ENCODE results near the gene HIPK4.

DNA sequence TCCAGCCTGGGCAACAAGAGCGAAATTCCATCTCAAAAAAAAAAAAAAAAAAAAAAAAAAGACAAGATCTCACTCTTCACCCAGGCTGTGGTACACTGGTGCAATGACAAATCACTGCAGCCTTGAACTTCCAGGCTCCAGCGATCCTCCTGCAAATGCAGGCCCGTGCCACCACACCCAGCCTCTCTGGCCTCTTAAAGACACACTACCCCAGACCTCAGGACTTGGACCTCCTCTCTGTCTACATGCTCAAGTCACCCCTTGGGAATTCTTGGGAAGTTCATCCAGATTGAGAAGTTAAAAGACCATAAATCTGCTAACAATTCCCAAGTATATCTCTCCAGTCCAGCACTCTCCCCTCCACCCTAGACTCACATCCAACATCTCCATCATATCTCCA is 10.6 kb upstream of the HIPK4 start:
- TF ChIP-seq, protein P1, sequence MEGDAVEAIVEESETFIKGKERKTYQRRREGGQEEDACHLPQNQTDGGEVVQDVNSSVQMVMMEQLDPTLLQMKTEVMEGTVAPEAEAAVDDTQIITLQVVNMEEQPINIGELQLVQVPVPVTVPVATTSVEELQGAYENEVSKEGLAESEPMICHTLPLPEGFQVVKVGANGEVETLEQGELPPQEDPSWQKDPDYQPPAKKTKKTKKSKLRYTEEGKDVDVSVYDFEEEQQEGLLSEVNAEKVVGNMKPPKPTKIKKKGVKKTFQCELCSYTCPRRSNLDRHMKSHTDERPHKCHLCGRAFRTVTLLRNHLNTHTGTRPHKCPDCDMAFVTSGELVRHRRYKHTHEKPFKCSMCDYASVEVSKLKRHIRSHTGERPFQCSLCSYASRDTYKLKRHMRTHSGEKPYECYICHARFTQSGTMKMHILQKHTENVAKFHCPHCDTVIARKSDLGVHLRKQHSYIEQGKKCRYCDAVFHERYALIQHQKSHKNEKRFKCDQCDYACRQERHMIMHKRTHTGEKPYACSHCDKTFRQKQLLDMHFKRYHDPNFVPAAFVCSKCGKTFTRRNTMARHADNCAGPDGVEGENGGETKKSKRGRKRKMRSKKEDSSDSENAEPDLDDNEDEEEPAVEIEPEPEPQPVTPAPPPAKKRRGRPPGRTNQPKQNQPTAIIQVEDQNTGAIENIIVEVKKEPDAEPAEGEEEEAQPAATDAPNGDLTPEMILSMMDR (conservative IDR thresholded peaks at IDR 0.05; ENCODE audit: low read depth, low read length), result no peak
- no peak for TF ChIP-seq EZH2 (IDR thresholded peaks at IDR 0.05; ENCODE audit: borderline replicate concordance, low read depth, low read length, poor library complexity, severe bottlenecking)
